Cardiac muscle cell (in vitro differentiated cells and primary cell): ENCODE measurements around the gene SLC37A1. TPM values are rescaled to one million over a fixed set of nuclear protein-coding genes. Genes with fewer than 3 reads are reported as not detected.

Experiments
- DNase-seq, 2 donors: peaks; one replicate each; pipeline versions ENCODE4 v3.0.0 to v3.0.0-alpha.2; 2010 to 2017; ENCODE audit warnings: low read depth in 1 of 2, low spot score in 1 of 2
- H3K27ac ChIP-seq: fragments of 200-600 bp; sonication (generic); 2 replicates; pipeline ENCODE4 v1.5.1; 2016
- H3K27me3 ChIP-seq: fragments of 200-600 bp; sonication (generic); 2 replicates; pipeline ENCODE4 v1.6.0; 2016; ENCODE audit warnings: control low read depth
- H3K36me3 ChIP-seq: fragments of 200-600 bp; sonication (generic); 2 replicates; pipeline ENCODE4 v1.5.1; 2016; ENCODE audit warnings: control low read depth
- H3K4me1 ChIP-seq: fragments of 200-600 bp; sonication (generic); 2 replicates; pipeline ENCODE4 v1.8.1; 2017; ENCODE audit warnings: low read depth, mild to moderate bottlenecking, mixed run types
- H3K4me3 ChIP-seq: fragments of 200-600 bp; sonication (generic); 2 replicates; pipeline ENCODE4 v1.5.1; 2016; ENCODE audit warnings: mild to moderate bottlenecking
- H3K9me3 ChIP-seq: fragments of 200-600 bp; sonication (generic); 2 replicates; pipeline ENCODE4 v1.5.1; 2017; ENCODE audit warnings: low read depth, mild to moderate bottlenecking, control low read depth
- polyA plus RNA-seq: library from polyadenylated mRNA; unstranded; fragments of >200 nt; fragmentation: Nextera tagmentation; extraction: Ambion mirVana; gene quantifications from 2 replicates; pipeline ENCODE4 v1.2.1, GENCODE V29; 2016
- total RNA-seq: library from RNA; depleted of rRNA; stranded (reverse); fragments of >200 nt; gene quantifications from 2 replicates; pipeline ENCODE4 v1.2.3, GENCODE V29; 2016
- TF ChIP-seq, protein P1 (sequence below): IDR thresholded peaks from 2 replicates; pipeline ENCODE4 v1.5.1; 2012; ENCODE audit warnings: low read depth, mild to moderate bottlenecking, low read length

Gene SLC37A1
- total and polyA plus RNA-seq, 2 experiments from 2014 or later: 3.5 to 8.4 TPM

DNA sequence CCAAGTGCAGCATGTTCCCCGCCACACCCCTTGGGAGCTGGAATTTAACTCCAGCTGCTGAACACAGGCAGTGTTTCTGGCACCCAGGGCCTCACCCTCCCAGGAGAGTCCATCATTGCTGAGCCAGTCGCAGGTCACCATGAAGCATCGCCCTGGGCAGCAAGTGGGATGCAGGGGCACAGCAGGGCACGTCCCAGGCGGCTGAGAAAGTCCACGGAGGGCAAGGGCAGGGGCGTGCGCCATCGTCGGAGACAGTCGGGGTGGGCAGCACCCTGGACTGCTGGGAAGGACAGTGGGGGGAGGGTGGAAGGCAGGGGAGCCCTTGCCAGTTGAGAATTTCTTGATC, 70.6 kb downstream of the SLC37A1 start:
- no peaks in the 10 kb centered on the region for H3K9me3 ChIP-seq

DNA sequence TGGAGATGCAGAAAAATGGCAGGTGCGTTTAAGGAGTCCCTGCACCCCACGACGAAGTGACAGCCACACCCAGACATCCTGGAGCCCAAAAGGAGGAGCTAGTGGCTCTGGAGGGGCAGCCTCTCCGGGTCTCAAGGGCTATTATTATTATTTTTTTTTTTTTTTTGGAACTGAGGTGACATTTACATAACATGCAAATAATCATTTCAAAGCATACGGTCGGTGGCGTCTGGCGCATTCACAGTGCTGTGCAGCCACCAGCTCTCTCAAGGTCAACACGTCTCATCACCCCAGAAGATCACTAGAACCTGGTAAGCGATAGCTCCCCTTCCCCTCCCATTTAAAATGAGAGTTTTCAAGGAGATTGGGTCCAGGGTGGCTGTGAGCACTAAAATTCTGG, 72.2 kb downstream of the SLC37A1 start:
- no peak overlapping the region for H3K27ac ChIP-seq
- H3K4me1 ChIP-seq: no peaks in the 10 kb centered on the region
- no peak for DNase-seq
- no peaks in the 10 kb centered on the region for H3K27me3 ChIP-seq
- H3K4me3 ChIP-seq: no peak overlapping the region
- no peaks in the 10 kb centered on the region for H3K9me3 ChIP-seq
- TF ChIP-seq, protein P1, sequence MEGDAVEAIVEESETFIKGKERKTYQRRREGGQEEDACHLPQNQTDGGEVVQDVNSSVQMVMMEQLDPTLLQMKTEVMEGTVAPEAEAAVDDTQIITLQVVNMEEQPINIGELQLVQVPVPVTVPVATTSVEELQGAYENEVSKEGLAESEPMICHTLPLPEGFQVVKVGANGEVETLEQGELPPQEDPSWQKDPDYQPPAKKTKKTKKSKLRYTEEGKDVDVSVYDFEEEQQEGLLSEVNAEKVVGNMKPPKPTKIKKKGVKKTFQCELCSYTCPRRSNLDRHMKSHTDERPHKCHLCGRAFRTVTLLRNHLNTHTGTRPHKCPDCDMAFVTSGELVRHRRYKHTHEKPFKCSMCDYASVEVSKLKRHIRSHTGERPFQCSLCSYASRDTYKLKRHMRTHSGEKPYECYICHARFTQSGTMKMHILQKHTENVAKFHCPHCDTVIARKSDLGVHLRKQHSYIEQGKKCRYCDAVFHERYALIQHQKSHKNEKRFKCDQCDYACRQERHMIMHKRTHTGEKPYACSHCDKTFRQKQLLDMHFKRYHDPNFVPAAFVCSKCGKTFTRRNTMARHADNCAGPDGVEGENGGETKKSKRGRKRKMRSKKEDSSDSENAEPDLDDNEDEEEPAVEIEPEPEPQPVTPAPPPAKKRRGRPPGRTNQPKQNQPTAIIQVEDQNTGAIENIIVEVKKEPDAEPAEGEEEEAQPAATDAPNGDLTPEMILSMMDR: no peak
- H3K36me3 ChIP-seq: no peaks in the 10 kb centered on the region

More for the DNA sequence above, 70.6 kb downstream of the SLC37A1 start:
- Histone ChIP-seq H3K27ac (no peak overlapping the region), H3K4me1 (no peaks in the 10 kb centered on the region), H3K4me3 (no peak overlapping the region), H3K27me3 (no peaks in the 10 kb centered on the region), H3K36me3 (no peaks in the 10 kb centered on the region)
- DNase-seq: no peak
- TF ChIP-seq, protein P1: no peak

DNA sequence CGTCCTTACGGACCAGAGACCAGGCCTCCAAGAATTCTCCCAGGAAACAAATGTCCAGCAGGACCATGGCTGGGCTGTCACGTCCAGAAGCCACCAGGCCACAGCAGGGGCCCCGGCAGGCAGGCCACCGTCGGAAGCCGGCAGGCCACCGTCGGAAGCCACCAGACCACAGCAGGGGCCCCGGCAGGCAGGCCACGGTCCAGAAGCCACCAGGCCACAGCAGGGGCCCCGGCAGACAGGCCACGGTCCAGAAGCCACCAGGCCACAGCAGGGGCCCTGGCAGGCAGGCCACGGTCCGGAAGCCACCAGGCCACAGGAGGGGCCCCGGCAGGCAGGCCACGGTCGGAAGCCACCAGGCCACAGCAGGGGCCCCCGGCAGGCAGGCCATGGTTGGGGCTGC, 72.8 kb downstream of the SLC37A1 start:
- H3K27me3 ChIP-seq: no peaks in the 10 kb centered on the region
- no peaks in the 10 kb centered on the region for H3K9me3 ChIP-seq
- H3K4me1 ChIP-seq: no peaks in the 10 kb centered on the region
- no peak for DNase-seq
- H3K27ac ChIP-seq: no peak overlapping the region
- no peaks in the 10 kb centered on the region for H3K36me3 ChIP-seq
- TF ChIP-seq, protein P1: no peak
- no peak overlapping the region for H3K4me3 ChIP-seq

DNA sequence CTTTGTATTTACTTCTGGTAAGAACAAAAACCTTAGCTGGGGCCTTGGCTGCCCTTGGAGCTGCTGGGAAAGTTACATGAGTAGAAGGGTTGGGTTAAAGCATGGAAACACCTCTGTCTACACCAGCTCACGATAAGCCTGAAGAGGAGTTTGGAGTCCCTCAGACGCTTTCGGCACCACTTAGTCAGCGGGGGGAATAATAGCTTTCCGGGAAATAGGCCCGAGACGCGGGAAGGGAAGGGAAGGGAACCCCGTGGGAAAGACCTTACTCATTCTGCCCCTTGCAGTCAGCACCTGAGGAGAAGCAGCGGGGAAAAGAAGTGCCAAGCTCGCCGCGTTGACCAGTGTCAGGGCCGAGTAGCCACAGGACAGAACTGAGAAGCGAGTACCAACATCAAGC, 73.4 kb downstream of the SLC37A1 start:
- Histone ChIP-seq H3K27ac (no peak overlapping the region), H3K27me3 (no peaks in the 10 kb centered on the region), H3K4me1 (no peaks in the 10 kb centered on the region), H3K9me3 (no peaks in the 10 kb centered on the region), H3K36me3 (no peaks in the 10 kb centered on the region), H3K4me3 (no peak overlapping the region)
- TF ChIP-seq, protein P1: no peak
- no peak for DNase-seq

GRCh38 chr21:42590431-42591131, 76.9 kb downstream of the SLC37A1 start:
- Histone ChIP-seq H3K36me3 (no peaks in the 10 kb centered on the region), H3K9me3 (no peaks in the 10 kb centered on the region), H3K27me3 (no peaks in the 10 kb centered on the region), H3K4me3 (no peak overlapping the region), H3K27ac (no peak overlapping the region), H3K4me1 (no peaks in the 10 kb centered on the region)
- no peak for DNase-seq
- TF ChIP-seq, protein P1: no peak
